Cerebellar cortex (tissue), 1 donor: ENCODE results near the gene CFTR.
"Not testable (repeated sequence)": the region's sequence is repeated elsewhere in the genome, so short reads cannot be mapped to it uniquely, and the experiment has no call there.

Source experiments
- DNase-seq: peaks from one replicate; pipeline ENCODE4 v3.0.0-alpha.2; 2015; ENCODE audit warnings: low spot score

CFTR gene

DNA sequence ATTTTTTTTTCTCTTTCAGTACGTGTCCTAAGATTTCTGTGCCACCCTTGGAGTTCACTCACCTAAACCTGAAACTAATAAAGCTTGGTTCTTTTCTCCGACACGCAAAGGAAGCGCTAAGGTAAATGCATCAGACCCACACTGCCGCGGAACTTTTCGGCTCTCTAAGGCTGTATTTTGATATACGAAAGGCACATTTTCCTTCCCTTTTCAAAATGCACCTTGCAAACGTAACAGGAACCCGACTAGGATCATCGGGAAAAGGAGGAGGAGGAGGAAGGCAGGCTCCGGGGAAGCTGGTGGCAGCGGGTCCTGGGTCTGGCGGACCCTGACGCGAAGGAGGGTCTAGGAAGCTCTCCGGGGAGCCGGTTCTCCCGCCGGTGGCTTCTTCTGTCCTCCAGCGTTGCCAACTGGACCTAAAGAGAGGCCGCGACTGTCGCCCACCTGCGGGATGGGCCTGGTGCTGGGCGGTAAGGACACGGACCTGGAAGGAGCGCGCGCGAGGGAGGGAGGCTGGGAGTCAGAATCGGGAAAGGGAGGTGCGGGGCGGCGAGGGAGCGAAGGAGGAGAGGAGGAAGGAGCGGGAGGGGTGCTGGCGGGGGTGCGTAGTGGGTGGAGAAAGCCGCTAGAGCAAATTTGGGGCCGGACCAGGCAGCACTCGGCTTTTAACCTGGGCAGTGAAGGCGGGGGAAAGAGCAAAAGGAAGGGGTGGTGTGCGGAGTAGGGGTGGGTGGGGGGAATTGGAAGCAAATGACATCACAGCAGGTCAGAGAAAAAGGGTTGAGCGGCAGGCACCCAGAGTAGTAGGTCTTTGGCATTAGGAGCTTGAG, at the start of gene CFTR:
Gene CFTR (plus strand): TSS at position 801 of the 830 bp plus-strand sequence. CDS start 70 bp downstream, outside the sequence.
- no peak for DNase-seq

DNA sequence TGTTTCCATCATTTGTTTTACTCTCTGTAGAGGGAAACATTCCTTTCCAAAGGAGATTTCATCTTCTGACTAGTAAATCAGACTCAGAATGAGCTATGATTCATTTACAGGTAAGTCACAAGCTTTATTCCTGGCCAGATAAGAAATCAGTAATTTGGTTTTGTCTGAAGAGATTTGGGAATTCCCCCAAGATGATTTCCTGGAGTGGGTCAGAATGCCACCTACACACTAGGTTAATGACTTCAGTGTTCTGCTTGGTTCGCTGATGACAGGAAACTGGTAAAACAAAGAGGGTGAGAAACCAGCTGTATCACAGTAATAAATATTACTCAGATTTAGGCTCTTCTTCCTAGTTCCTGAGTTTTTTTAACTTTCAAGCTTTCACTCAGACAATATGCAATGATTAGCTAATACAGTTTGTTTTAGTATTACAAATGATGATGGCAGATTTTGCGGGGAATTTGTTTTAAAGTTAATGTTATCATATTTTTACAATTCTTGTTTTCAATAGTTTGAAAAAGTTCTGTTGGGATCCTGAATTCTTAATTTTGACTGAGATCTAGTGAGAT, 44.3 kb upstream of the CFTR start:
- no peak for DNase-seq

DNA sequence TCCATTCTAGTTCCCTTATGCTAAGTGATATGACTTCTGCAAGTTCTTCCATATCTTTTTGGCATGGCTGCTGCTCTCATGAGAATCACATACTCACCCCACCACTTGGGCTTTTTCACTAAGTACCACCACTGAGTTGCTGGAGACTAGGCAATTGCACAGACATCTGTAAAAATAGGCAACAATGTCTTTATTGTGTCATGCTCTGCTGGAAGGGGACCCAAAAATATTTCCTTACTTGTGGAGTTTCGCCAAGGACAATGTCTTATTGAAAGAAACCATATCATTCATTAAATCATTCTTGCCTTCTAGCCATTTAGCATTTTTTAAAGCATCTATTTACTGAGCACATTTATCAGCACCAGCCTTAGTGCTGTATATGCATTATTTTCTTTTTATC, 35.2 kb upstream of the CFTR start:
- DNase-seq: no peak

DNA sequence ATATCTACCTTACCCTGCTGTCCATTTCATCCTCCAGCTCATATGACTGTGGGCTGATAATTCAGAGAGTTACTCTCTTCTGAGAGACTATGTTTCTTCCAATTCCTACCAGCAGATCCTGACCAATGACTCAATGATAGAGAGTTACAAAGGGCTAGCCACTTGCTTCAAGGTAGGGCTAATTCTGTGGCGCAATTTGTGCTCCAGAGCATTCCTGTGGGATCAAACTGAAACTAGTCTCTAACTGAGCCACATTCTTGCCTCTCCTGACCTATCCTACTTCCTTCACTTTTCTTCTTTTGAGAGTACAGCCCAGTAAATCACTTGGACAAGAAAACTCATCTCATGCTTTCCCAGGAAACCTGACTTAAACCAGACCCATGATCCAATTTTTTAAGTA, 34.6 kb upstream of the CFTR start:
- DNase-seq: no peak

DNA sequence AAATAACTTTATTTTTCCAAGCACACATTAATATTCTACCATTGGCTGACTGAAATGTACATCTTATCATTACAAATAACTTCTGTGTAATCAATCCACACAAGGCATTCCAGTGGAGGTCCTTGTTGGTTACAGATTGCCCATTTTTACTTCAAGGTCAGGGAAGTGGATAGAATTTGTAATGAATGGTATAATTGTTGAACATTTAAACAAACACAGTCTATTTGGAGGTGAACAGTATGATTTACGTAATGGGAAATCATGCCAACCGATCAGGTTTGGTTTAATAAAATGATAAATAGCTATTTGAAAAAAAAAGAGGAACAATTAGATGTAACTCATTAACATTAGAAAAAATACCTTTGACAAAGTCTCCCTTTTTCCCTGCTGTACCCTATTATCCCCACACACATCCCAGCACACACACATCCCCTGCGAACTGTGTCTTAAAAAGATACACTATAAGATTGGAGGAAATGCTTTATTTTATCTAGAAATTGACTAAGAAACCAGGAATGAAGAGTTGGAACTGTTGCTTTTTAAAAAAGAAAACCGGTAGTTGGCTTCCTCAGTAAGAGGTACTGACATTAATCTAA, 33.5 kb upstream of the CFTR start:
- DNase-seq: no peak

DNA sequence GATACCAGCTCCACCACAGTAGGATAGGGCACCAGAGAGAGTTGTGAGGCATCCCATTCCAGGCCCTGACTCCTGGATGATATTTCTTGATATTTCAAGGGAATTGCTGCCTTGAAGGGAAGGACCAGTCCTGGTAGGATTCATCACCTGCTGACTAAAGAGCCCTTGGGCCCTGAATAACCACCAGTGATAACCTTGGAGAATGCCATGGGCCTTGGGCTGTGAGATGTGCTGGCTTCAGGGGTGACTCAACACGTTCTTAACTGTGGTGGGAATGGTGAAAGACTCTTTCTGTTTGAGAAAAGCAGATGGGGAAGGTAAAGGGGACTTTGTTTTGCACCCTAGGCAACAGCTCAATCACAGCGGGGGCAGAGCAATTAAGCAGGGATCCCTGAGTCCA, 31.2 kb upstream of the CFTR start:
- no peak for DNase-seq

DNA sequence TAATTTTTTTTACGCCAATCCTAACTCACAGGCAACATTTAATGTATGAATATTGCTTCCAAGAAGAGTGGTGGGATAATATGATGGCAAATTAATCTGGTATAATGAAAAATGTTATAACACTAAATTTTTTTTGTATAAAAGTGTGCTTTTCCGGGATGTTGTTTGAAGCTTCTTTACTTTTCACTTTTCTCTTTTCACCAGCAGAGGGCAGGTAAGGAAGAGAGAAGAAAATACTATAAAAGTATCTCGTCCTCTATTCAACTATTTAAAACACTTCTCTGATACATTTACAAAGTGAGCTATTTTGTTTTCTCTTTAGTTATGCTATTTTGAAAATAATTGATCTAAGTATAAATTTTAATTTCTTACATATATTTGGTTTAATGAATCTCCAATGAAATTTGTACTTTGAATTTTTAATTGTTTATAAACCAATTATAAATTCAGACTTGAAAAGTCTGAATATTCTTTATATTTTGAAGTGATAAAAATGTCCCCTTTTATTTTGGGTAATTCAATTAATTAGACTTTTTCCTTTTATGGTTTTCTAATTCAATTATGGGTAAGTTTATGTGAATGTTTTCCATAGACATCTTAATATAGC, 20.7 kb upstream of the CFTR start:
- DNase-seq: peak; percentile 21

DNA sequence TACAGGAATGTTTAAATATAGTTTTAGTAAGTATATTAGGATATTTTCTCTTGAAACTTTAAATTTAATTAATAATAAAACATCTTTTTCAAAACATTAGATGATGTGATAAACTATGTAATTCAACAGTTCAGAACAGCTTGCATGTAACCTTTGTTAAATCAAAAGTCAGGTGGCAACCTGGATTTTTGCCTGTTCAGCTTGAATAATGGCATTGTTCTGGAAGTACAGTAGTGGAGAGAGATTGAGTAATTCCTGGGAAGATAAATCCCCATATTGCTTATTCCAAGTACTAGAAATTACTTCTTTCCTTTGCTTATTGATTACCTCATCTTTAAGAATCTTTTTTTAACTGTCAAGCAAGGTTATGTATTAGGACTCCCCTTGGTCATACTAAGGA, 20.1 kb upstream of the CFTR start:
- no peak for DNase-seq

DNA sequence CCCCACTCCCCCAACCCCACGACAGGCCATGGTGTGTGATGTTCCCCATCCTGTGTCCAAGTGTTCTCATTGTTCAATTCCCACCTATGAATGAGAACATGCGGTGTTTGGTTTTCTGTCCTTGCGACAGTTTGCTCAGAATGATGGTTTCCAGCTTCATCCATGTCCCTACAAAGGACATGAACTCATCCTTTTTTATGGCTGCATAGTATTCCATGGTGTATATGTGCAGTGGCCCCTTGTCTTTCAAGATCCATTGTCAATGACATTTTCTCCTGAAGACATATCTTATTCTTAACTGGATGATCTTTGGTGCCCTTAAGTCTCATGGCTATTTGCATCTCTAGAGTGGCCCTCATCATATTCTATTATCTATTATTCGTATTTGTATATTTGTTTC, 19.0 kb upstream of the CFTR start:
- not testable (repeated sequence) for DNase-seq

DNA sequence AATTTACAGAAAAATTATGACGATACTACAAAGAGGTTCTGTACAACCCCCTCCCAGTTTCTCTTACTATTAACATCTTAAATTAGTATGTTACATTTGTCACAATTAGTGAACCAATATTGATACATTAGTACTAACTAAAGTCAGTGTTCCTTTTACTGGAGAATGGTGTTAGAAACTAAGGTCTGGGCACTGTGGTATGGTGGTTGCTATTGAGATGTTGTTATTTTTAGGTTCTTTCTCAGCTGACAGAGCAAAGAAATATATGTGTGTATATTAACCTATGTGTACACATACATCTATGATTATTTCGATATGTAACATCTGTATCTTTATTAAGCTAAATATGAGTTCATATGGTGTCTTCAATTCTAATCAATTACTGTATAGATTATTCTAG, 11.7 kb upstream of the CFTR start:
- DNase-seq: no peak

DNA sequence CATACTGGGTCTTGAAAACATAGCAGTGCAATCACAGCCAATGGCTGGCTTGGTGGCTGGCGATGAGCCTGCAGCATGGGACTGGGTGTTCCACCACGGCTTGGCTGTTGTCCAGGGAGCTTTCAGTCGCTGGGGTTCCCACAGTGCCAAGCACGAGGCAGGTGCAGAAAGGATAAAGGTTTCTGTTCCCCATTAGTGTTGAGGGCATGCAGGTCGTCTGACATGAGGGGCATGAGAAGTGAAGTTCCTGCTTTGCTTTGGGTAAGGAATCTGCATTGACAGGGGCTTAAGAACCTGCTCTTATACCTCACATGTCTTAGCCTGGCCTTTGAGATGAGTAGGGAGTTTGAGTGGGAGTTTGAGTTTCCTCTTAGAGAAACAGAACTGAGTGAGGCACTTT, 9.0 kb upstream of the CFTR start:
- no peak for DNase-seq

DNA sequence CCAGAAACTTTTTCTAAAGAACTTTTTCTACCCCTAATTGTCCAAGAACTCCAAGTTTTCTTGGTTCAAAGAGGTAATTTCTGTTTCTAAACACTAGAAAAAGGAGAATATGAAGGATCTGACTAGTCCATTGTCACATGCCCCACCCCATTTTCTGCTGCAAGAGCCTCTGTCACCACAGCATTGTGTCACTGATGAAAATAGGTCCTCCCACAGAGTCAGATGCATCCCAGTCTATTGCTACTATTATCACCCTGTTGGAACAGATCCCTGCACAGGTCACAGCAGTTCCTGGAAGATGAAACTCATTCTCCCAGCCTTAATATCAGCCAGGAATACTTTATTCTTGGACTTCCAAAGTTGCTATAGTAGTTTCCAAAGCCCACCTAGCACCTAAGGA, 7.5 kb upstream of the CFTR start:
- DNase-seq: no peak

DNA sequence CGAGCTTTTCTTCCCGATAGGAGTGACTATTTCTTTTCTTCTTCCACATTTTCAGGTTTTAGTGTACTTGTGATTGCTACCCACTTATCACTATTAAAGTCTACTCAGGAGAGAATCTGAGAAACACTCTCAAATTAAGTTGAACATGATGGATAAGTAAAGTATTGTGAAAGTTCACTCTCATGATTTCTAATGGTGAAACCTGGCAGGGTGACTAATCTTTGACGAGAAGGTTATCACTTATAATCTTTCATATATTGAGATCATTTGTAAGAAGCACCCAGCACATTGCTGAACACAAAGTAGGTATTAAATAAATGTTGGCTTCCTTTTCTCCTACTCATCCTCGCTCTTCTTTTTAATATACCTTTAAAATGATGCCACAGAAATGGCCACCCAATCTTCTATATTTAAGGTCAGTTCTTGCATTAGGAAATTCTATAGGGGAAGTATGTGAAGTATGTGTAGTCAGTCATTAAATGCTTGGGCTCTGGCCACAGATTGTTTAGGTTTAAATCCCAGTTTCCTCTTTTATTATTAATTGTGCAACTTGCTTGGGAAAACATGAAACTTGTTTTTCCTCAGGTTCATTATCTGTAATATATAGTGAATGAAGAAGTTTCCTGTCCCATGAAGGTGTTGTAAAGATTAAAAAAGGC, 3.1 kb upstream of the CFTR start:
- DNase-seq: no peak

DNA sequence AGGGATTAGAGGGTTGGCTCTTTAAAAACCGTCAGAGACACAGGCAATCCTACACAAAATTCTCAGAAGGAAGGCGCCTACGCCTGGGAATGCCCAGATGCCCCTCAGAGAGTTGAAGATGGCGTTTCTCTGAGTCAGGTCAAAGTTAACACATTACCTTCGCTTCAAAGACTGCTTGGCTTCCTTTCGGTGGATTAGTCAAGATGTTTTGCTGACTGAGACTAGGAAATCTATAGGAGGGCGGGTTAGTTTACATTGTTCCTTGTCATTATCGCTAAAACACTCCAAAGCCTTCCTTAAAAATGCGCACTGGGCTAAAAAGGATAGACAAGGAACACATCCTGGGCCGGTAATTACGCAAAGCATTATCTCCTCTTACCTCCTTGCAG, 995 bp upstream of the CFTR start:
- DNase-seq: no peak

DNA sequence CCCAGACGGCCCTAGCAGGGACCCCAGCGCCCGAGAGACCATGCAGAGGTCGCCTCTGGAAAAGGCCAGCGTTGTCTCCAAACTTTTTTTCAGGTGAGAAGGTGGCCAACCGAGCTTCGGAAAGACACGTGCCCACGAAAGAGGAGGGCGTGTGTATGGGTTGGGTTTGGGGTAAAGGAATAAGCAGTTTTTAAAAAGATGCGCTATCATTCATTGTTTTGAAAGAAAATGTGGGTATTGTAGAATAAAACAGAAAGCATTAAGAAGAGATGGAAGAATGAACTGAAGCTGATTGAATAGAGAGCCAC, 184 bp downstream of the CFTR start:
- DNase-seq: no peak

DNA sequence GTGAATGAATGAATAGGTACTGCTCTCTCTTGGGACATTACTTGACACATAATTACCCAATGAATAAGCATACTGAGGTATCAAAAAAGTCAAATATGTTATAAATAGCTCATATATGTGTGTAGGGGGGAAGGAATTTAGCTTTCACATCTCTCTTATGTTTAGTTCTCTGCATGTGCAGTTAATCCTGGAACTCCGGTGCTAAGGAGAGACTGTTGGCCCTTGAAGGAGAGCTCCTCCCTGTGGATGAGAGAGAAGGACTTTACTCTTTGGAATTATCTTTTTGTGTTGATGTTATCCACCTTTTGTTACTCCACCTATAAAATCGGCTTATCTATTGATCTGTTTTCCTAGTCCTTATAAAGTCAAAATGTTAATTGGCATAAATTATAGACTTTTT, 1.2 kb downstream of the CFTR start:
- no peak for DNase-seq

DNA sequence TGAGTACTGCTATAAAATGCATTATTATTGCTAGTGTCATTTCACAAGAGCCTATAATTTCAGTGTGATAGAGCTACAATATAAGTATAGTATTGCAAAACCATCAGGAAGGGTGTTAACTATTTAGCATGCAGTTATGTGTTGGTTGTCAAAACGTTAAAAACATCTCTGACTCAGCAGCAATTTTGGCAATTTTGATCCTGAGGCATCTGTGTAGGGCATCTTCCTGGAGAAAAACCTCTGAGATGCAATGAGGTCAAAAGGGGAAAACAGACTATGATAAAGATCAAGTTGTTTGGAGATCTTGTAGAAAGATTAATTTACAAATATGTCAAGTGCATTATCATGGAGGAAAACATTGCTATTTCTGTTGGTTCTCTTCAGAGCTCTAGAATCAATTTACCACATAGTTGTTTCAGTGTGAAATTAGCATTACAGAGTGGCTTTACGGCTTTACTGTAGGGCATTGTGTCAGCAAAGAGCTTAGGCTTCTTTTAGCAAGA, 5.3 kb downstream of the CFTR start:
- no peak for DNase-seq

DNA sequence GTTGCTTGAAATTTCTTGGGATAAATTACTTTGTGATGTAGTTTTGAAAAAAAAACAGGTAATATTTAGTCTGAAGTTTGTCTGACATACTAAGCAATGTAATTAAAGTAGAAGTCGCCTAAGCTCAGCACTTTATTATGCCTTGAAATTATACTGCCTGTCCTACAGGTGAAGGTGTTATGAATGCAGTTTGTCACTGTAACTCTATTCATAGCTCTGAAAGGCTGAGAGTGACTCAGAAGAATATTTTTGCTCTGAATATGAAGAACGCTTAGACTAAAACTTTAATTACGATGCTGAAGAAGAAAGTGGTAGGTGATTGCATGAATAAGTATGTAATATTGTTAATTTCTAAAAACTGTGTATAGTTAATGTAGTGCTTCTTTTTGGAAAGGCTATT, 9.2 kb downstream of the CFTR start:
- no peak for DNase-seq

DNA sequence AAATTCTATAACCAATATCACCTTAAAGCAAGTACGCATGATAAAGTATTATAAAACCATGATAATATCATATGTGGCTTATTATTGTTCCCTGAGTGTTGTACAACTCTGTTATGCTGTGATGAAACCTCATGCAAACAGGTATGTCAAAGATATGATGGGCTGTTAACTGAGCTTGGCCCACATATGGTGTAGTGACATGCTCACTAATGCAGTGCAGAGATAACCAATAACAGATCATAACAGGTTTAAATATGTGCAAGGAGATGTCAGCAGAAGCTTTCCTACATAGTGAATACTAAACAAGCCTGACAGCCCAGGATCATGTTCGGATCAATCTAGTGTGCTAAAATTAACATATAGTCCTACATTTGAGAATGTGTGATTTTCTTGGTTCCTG, 9.6 kb downstream of the CFTR start:
- DNase-seq: no peak

DNA sequence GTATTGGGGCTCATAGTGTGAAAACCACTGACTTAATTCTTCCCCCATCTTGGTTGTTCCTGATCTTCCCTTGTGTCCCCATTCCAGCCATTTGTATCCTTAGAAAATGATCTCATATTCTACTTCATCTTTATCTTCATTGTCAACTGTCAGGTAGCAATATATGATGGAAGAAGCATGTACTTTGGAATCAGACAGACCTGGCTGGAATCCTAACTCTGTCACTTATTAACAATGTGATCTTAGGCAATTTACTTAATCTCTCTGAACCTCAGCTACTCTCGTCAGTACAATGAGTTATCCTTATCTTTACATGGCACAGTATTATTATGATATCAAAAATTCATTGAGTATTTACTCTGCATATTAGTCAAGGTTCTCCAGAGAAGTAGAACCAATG, 10.1 kb downstream of the CFTR start:
- DNase-seq: no peak

DNA sequence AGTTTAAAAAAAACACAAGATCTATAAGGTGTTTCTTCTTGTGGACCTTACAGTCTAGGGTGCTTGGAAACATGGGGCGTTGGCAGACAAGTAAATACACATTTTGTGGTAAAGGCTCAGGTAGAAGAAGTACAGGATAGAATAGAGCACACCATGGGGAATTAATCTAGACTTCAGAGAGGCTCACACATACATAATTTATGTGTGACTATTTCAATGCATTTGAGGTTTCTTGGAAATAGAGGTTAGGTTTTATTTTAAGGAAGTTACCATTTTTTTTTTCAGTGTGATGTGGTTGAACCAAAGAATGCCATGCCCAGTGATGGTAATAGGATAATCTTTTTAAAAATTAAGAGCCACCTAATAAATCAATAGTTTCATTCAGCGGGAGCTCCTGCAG, 12.8 kb downstream of the CFTR start:
- no peak for DNase-seq

DNA sequence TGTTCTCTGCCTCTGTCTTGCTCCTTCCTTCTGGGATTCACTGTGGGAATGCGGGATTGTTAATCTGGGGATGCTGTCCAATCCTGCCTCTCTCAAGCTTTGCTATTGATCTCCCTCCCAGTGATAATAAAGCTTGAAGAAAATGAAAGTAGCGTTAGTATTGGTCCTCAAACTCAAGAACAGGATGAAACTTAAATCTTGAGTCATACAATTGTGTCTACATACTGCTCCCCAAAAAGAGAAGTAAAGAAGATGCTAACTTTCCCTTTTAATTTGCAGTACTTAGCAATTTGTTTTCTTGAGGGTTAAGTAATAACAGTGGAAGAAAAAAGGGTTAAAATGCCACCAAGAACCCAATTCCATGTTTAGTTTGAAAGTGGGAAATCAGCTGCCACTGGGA, 13.6 kb downstream of the CFTR start:
- no peak for DNase-seq

DNA sequence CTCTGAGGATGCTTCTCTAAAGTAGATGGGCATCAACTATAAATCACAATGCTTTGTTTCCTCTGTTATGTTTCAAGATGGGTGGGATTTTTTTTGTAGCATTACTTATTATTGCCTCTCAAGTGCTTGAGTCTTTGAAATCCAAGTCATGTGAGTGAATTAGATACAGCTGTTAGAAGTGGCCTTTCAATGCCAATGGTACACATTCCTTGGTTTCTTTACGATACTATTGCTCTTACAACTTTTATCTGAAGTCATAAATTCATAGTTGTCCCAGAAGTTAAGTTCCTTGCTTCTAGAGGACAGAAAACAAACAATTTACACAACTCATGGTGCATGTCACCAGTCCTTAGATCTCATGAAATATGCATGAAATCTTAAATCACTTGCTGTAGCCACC, 15.5 kb downstream of the CFTR start:
- DNase-seq: no peak
